Left forelimb (tissue), 1 donor: ENCODE results near the gene RBMS3.
"Not testable (repeated sequence)": the region's sequence is repeated elsewhere in the genome, so short reads cannot be mapped to it uniquely, and the experiment has no call there.

ENCODE experiments used
- DNase-seq: peaks from one replicate; pipeline ENCODE4 v3.0.0-alpha.2; 2018; ENCODE audit warnings: low spot score

Gene RBMS3

DNA sequence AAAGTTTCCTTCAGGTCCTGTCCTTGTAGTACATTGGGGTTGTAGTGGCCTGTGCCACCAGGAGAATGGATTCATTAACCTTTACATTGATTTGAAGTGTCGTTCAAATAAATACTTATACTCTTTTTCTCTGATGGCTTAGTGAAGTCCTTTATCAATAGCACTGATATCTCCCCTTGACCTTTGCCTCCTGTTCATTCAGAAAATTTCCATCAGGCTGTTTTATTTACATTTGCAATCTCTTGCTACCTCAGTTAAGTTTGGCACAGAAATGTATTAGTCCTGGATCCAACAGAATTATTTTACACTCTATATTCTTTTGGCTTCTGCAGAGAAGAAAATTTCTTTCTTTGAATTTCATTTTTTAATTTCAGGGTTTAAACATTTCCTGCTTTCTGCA is 497.0 kb downstream of the RBMS3 start:
- no peak for DNase-seq

GRCh38 chr3:29789686-29790085 is 508.8 kb downstream of the RBMS3 start:
- no peak for DNase-seq

GRCh38 chr3:29796808-29797207 is 515.9 kb downstream of the RBMS3 start:
- DNase-seq: no peak

DNA sequence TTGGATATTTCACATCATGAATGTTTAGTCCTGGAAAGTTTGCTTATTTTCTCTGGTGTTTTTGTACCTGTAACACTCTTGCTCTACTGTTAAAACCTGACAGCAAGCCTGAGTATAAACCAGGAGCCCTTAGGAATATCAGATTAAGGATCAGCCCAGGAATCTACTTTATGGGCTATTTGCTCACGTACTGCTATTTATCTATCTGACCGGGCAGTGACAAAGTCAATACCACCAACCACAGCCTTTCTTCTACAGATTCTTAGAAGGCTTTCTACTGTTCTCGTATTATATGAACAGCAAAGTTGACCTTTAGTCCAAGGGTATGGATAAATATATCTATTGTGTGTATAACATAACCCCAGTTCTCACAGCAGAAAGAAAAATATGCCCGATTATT is 521.2 kb downstream of the RBMS3 start:
- no peak for DNase-seq

- DNase-seq: no peak
Measured at GRCh38 chr3:29804044-29804443, 523.2 kb downstream of the RBMS3 start.

- no peak for DNase-seq
Measured at GRCh38 chr3:29805757-29806156, 524.9 kb downstream of the RBMS3 start.

DNA sequence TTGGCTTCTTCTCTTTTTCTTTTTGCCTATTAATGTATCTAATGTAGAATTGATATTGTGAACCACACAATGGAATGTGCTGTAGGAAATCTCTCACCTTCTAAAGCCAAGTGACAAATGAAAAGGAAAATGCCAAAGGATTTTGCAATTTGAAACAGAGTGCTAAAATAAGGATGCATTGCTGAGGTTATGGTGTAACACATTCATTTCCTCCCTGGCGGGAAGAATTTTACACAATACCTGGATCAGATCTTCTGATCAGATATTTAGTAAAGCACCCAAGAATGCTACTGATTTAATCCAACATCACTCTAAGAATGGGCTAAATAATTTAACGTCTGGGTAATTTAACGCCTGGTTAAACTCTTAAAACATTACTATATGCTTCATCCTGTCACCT is 527.5 kb downstream of the RBMS3 start:
- not testable (repeated sequence) for DNase-seq

DNA sequence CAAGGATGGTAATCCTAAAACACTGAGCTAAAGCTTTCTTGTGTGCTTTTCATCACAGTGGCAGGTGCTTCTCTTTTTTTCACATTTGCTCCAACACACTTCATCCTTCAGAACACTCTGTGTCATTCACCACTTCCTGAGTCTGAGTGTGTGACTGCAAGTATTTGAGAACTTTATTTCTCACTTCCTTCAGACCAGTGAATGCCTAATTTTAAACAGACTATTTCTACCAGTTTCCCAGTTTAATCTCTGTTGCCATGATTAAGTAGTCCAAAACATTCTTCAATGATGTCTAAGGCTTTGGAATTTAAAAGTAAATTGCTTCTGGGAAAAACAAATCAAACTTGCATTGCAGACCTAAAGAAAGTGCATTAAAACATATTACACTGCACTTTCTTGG is 541.2 kb downstream of the RBMS3 start:
- no peak for DNase-seq

- no peak for DNase-seq
Measured at GRCh38 chr3:29823233-29823632, 542.4 kb downstream of the RBMS3 start.

DNA sequence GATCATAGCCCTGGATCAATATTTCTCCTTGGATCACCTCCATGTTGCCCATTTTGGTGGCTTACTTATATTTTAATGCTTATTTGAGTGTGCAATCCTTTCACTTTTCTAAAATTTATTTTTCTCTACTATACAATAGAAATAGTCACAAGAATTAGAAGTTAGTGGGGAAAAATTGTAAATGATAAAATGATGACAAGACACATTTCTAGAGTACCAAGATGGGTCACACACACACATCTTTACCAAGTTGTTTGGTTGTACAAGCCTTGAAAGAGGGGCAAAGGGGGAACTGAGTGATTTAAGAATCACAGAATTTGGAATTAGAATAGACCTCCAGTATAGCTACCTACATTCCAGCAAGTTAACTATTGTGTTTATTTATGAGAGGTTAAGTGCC is 545.8 kb downstream of the RBMS3 start:
- no peak for DNase-seq

DNA sequence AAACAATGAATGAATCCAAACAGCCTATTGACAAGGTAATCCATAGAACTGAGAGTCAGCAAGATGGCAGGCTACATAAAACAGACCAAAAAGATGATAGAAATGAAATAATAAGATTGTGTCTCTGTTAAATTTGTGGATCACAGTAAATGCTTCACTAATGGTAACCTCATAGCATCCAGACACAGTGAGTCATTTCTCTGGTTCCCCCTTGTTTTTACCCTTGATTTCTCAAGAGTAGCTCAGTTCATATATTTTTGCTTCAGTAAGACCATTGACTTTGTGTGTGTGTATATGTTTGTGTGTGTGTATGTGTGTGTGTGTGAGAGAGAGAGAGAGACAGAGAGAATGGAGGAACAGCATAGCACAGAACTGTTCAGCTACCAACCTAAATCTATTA is 546.9 kb downstream of the RBMS3 start:
- DNase-seq: no peak

DNA sequence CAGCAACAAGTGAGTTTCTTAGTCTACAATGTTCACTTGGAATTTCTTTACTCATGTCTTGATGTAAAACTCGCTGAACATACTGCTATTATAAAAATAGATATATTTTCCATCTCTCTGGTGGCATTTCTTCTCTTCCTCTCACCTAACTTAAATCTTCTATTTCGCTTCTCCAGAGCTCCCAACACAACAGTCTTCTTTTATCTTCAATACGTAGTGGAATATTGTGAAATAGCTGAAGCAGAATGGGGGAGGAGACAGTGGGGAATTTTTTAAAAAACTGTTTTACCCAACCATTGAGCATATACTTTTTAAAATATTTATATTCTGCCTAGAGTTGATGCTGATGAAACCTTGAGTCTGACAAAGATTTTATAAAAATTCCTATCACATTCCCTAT is 548.5 kb downstream of the RBMS3 start:
- DNase-seq: no peak

- DNase-seq: no peak
Measured at GRCh38 chr3:29850641-29851040, 569.8 kb downstream of the RBMS3 start.

DNA sequence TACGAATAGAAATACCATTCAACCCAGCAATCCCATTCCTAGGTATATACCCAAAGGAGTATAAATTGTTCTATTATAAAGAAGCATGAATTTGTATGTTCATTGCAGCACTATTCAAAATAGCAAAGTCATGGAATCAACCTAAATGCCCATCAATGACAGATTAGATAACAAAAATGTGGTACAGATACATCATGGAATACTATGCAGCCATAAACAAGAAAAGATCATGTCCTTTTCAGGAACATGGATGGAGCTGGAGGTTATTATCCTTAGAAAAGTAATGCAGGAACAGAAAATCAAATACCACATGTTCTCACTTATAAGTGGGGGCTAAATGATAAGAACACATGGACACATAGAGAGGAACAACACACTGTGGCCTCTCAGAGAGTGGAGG is 571.9 kb downstream of the RBMS3 start:
- no peak for DNase-seq

DNA sequence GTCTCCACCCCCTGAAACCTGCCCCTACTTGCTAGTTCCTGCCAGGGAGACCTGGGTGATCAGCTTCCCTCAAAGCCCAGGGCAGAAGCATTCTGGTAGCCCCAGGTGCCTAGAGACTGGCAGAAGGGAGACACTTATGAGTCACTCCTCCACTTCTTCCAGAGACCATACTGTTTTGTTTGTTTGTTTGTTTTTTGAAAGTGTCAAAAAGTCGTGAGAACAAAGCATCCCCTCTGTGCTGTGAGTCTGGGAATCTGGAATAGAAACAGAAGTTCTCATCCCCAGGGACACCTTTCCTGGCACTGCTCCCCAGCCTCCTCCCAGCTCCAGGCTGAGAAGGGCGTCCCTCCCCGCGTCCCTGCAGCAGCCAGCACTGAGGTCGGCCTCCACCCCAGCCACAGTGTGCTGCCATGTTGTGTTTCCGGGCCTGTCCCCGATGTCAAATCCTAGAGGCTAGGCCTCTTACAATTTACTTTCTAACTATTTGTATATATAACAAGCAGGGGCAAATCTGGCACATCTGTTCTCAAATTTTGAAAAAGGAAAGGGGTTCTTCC is 573.0 kb downstream of the RBMS3 start:
- DNase-seq: no peak

DNA sequence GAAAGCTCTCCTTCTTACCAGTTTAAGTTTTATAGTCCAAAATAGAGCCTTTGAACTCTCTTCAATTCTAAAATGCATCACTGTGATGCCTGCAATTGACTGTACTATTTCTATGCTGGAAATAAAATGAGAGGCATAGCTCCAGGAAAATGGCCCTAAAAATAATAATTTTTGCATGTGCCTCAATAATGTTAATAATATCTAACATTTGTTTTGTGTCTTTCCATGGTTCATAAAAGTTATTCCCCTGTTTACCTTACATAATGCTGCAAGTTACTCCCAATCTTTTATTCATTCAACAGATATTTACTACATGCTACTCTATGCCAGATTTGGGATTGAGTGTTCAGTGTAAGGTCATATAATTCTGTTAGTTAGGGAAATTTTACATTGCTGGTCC is 574.0 kb downstream of the RBMS3 start:
- no peak for DNase-seq

DNA sequence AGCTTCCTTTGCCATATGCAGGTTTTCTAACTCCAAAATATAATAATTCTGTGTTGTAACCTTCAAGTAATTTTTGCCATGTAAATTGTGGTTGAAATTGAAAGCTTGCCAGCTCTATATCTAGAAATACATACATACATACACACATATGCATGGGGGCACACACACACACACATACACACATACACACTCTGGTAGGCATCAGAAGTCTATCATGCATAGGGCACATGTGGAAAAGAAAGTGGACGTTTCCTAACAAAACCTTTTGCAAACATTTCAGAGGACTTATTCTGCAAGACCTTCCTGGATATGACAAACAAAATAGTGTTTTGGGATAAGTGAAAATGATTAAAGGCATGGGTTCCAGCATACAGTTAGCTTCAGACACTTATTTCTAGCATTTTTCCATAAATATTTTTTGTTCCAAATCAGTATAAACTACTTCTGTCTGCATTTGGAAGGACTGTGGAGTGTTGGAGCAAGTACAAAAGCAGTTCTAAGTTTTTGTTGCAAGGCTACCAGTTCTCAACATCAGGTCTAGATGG is 578.9 kb downstream of the RBMS3 start:
- no peak for DNase-seq

DNA sequence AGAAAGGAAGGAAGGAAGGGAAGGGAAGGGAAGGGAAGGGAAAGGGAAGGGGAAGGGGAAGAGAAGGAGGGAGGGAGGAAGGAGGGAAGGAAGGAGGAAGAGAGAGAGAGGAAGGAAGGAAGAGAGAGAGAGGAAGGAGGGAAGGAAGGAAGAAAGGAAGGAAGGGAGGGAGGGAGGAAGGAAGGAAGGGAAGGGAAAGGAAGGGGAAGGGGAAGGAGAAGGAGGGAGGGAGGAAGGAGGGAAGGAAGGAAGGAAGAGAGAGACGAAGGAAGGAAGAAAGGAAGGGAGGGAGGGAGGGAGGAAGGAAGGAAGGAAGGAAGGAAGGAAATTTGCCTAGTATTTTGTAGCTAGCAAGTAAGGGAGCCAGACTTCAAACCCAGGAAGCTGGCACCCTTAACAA is 583.9 kb downstream of the RBMS3 start:
- DNase-seq: no peak

DNA sequence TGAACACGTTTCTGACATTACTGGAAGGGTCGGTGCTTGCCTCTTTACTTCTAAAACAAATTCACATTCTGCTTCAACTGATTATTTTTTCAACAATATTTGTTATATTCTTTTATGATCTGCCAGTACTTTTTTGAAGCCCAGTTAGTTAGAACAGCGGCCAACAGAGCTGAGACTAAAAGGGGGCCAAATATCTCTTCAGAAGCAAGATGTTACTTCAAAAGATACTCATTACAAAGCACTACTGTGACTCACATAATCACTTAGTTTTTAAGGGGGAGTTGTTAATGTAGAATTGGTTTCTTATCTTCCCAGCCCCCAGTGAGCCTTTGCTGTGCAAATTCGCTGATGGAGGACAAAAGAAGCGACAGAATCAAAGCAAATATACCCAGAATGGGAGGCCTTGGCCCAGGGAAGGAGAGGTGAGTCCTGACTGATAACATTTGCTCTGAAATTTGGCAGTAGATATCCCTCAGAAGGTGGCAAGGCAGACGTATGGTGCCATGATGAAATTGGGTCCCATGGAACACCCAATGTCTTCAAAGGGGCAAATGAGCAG is 587.8 kb downstream of the RBMS3 start:
- DNase-seq: no peak

- DNase-seq: no peak
Measured at GRCh38 chr3:29870136-29870535, 589.3 kb downstream of the RBMS3 start.

GRCh38 chr3:29871087-29871486 is 590.2 kb downstream of the RBMS3 start:
- DNase-seq: no peak

DNA sequence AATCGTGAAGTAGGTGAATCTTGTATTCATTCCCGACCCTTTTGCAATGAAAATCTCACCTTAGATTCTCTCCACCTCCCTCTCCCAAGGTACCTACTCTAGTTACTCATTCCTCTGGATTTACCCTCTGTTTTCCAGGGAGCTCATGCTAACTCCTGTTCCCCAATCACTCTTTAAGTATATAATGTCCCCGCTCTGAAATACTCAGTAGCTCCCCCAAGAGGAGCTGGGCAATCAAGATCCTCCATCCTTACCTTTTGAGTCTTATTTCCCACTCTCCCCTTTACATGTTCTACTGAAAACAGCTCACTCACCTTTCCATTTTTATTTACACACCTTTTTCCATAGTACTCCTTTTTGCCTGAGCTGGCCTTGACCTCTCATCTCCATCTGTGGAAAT is 599.9 kb downstream of the RBMS3 start:
- DNase-seq: no peak

- no peak for DNase-seq
Measured at GRCh38 chr3:29887451-29887850, 606.6 kb downstream of the RBMS3 start.

DNA sequence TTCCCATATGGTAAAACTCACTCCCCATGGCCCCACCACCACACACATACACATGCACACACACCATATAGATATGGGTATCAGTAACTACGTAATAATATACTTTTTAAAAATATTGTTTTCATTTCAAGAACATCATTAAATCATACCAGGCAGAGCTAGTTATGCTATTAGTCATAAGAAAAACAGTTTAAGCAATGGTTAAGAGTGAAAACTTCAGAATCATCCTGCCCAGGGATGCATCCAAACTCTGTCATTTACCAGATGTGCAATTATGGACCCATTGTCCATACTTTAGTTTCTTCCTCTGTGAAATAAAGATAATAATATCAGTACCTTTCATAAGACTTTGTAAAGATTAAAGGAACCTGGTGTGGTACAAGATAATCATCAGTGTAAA is 608.3 kb downstream of the RBMS3 start:
- no peak for DNase-seq
